ENCODE measurements around the gene BRD4.

BRD4 gene

DNA sequence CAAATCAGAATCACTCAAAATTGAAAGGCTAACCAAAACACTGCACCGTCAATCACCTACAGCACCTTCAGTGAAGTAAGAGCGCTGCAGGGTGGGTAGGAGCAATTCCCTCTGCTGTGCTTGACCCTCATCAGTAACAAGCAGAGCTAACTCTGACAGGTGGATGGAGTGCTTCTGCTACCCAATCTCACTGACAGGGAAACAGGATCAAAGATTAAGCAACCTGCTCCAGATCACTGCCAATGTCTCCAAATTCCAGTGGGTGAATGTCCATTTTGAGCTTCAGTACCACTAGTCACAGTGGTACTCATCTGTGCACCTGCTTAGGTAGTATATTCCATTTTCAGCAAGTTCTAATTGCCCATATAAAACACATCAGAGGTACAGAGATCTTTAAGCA, 25.2 kb downstream of the BRD4 start:
- DNase-seq = no peak

DNA sequence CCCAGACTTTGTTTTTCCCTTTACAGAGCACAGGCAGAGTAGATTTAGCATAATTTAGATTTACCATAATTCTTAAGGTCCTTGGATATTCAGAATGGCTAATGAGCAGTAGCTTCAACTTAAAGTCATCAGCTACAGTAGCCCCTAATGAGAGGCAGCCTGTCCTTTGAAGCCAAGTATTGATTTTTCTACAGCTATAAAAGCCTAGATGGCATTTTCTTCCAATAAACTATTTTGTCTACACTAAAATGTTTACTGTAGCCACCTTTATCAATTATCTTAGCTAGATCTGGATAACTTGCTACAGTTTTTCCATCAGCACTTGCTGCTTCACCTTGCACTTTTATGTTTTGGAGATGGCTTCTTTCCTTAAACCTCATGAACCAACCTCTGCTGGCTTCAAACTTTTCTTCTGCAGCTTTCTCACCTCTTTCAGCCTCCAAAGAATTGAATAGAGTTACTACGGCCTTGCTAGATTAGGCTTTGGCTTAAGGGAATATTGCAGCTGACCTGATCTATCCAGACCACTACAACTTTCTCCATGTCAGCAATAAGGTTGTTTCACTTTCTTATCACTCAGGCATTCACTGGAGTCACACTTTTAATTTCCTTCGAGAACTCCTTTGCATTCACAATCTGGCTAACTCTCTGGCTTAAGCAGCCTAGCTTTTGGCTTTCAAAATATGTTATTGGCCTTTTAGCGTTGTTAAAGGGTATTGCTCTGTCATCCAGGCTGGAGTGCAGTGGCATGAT, 26.6 kb downstream of the BRD4 start:
- no peak for DNase-seq

GRCh38 chr19:15304140-15304705, 28.1 kb downstream of the BRD4 start:
- DNase-seq = peak; percentile 84

- no peak for DNase-seq
Measured at GRCh38 chr19:15303105-15303780, 29.1 kb downstream of the BRD4 start.

GRCh38 chr19:15300533-15301197, 31.7 kb downstream of the BRD4 start:
- no peak for DNase-seq

- DNase-seq = no peak
Measured at GRCh38 chr19:15299568-15300409, 32.5 kb downstream of the BRD4 start.

GRCh38 chr19:15298847-15299567, 33.3 kb downstream of the BRD4 start:
- DNase-seq = no peak

DNA sequence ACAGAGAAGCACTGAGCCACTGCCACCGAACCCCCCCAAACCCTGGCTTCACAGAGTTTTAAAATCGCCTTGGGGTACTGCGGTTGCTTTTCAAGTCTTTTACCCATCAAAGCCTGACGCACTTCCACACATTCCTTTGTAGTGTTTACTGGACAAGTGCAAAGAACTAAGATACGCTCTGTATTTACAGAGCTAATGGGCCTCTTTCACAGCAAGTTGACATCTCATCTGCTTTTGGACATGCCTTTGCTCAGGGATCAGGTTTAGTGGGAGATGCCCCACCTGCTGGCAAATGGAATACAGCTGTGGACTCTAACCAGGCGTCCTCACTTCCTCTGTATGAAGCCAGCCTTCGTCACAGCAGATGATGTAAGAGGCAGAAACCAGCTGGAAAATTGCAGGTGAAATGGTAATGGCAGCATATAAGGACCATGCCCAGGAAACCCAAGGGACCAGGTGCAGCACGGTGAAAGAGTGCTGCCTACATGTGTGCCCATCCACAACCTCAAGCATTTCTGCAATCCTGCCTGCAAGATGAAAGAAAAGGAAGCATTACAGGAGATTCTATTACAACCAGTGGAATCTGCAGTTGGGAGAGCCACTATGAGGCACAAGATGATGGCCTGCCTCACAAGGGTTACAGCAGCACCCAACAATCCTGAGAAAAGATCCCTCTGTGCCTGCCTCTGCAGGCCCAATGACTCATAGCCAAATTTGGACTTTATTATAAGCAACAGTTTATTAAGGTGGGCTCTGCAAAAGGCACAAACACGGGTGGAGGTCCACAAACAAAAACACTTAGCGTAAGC, 34.7 kb downstream of the BRD4 start:
- no peak for DNase-seq

DNA sequence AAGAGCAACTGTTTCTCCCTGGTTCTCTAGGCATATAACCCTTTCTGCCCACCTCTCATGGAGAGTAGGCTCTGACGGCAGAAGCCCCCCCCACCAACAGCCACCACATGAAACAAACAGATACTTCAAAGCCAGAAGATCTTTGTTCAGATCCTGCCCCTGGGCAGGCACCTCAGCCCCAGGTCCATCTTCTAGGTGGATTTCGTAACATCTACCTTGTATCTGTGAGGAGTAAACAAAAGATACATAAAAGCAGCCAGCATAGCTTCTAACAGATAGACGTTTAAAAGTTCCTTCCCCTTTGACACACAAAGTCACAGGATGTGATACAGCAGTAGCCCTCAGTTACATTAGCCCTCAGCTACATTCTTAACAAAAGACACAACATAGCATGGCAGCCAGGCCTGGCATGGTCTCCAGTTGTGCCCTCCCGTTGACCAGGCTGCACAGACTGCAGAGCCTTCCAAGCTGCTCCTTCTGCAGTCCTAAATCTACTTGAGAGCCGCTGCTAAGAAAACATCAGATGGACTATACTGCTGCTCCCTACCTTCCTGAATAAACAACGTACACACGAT, 35.4 kb downstream of the BRD4 start:
- no peak for DNase-seq

DNA sequence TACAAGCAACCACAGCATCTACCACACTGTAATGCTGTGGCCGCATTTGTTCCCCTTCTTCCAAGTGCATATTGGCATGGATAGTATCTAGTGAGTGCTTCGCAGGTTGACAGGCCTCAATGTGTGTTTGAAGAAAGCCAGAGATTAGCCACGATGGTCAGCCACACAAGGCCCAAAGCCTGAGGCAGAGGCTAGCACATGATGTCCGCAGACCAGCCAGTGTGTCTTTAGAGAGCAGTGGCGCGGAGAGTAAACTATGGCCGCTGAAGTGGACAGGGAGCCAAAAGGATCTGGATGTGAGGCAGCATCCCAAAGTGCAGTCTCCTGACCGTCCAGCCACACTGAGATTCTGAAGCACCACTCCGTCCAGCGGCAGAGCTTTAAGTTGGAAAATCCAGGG, 36.0 kb downstream of the BRD4 start:
- peak; percentile 55 for DNase-seq

- no peak for DNase-seq
Measured at GRCh38 chr19:15294561-15294990, 37.8 kb downstream of the BRD4 start.

- no peak for DNase-seq
Measured at GRCh38 chr19:15293781-15294491, 38.4 kb downstream of the BRD4 start.

DNA sequence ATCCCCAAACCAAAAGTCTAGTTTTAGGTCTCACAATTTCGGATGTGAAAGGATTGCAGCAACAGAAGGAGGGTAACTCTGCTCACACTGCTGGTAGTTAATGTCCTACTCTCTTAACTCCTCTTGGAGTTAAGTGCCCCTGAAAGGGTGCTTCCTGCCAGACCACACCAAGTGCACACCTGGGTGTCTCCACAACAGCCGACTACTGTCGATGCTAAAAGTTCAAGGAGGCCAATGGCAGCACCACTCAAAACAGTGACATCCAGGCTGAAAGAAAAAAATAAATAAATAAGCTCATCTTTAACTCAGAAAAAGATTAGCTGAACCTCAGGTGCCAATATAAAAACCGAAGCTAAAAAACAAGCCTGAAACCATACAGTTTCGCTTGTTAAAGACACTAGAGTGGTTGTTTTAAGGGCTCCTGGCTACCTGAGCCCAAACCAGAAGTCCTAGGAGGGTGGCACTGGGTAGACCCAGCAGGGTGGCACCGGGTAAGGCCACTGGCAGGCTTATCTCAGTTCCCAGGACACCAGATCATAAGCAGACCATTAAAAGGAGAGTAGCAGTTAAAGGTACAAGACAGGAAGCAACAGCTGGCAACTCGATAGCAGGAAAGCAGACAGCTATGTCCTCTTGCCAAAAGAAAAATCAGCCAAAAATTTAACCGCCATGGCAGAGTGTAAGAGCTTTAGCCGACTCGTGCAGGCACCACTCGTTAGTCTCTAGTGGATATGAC, 39.3 kb downstream of the BRD4 start:
- no peak for DNase-seq

DNA sequence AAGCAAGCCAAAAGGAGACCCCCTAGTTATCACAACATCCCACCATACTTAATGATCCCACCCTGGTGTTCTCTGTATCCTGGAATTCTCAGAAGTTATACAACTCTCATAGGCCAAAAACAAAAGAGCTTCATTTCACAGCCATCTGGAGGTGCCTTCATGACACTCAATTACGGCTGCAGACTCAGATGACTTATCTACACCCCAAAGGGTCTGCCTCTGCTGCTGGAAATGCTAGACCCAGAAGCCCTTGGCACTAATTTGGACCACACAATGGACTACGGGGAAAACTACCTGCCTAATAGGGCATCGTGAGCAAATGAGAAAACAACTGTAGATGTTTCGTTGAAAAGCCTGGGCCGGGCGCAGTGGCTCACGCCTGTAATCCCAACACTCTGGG, 40.2 kb downstream of the BRD4 start:
- no peak for DNase-seq

- no peak for DNase-seq
Measured at GRCh38 chr19:15291548-15292021, 40.8 kb downstream of the BRD4 start.

DNA sequence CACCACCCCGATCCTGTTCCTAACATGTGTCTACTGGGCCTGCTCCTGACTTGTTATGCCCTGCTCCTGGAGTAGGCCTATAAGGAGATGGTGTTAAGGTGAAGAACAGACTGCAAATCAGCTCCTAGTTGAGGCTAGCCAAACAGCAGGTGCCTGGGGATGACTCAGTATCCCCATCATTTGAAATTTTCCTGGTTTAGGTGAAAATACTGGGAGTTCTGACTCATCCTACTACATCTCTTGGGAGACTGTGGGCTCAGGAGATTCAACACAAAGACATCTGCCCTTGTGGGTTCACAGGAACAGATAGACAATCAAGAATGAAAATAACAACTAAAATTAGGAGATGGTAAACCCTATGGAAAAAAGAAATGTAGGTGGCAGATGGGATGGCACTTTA, 41.2 kb downstream of the BRD4 start:
- DNase-seq = no peak

- no peak for DNase-seq
Measured at GRCh38 chr19:15290166-15290565, 42.2 kb downstream of the BRD4 start.

- DNase-seq = no peak
Measured at GRCh38 chr19:15289673-15290072, 42.7 kb downstream of the BRD4 start.
